Endodermal cell (in vitro differentiated cells): ENCODE results near the gene SNX19. TPM values are rescaled to one million over a fixed set of nuclear protein-coding genes. Genes with fewer than 3 reads are reported as not detected.
"Not testable (repeated sequence)": the region's sequence is repeated elsewhere in the genome, so short reads cannot be mapped to it uniquely, and the experiment has no call there.

Experiments used
- DNase-seq: peaks from one replicate; pipeline ENCODE4 v3.0.0-alpha.2; 2017
- H3K27ac ChIP-seq: 2 replicates; pipeline ENCODE4 v1.5.1; 2013; ENCODE audit warnings: mild to moderate bottlenecking, low read depth, low read length, moderate library complexity
- H3K27me3 ChIP-seq: 2 replicates; pipeline ENCODE4 v1.6.1; 2013; ENCODE audit warnings: mild to moderate bottlenecking, low read length, moderate library complexity; ENCODE audit not compliant: insufficient read depth, control insufficient read depth, poor library complexity, severe bottlenecking
- H3K36me3 ChIP-seq: 2 replicates; pipeline ENCODE4 v1.7.0; 2013; ENCODE audit warnings: mild to moderate bottlenecking, low read length, moderate library complexity; ENCODE audit not compliant: control insufficient read depth, insufficient read depth
- H3K4me1 ChIP-seq: one replicate; pipeline ENCODE4 v1.7.0; 2013; ENCODE audit warnings: low read length; ENCODE audit not compliant: control insufficient read depth, insufficient read depth
- H3K4me3 ChIP-seq: 2 replicates; pipeline ENCODE4 v1.5.1; 2013; ENCODE audit warnings: mild to moderate bottlenecking, low read length, moderate library complexity
- H3K9ac ChIP-seq: 2 replicates; pipeline ENCODE4 v1.6.1; 2013; ENCODE audit warnings: mild to moderate bottlenecking, low read length, moderate library complexity; ENCODE audit not compliant: poor library complexity, severe bottlenecking; ENCODE audit errors: extremely low read depth
- H3K9me3 ChIP-seq: 2 replicates; pipeline ENCODE4 v1.6.1; 2013; ENCODE audit warnings: mild to moderate bottlenecking, low read length, moderate library complexity; ENCODE audit not compliant: control insufficient read depth
- H3K27ac Mint-ChIP-seq: 2 replicates; pipeline ENCODE4 v1.8.0; 2020; ENCODE audit warnings: mixed read lengths
- H3K27me3 Mint-ChIP-seq: 2 replicates; pipeline ENCODE4 v1.8.0; 2021; ENCODE audit warnings: mild to moderate bottlenecking, mixed read lengths; ENCODE audit not compliant: insufficient read depth
- H3K36me3 Mint-ChIP-seq: 2 replicates; pipeline ENCODE4 v1.8.0; 2020; ENCODE audit warnings: low read depth, mixed read lengths
- H3K4me1 Mint-ChIP-seq: 2 replicates; pipeline ENCODE4 v1.8.0; 2020; ENCODE audit warnings: mixed read lengths
- H3K4me3 Mint-ChIP-seq: 2 replicates; pipeline ENCODE4 v1.8.0; 2020; ENCODE audit warnings: mild to moderate bottlenecking, moderate library complexity, mixed read lengths
- H3K9me3 Mint-ChIP-seq: 2 replicates; pipeline ENCODE4 v1.8.0; 2020; ENCODE audit warnings: mild to moderate bottlenecking, mixed read lengths
- WGBS, 2 experiments: methylation state at CpG; one replicate each; pipeline versions ENCODE4 v1.1.5 to v1.1.7; 2013; ENCODE audit warnings: missing lambda C conversion rate in 2 of 2, mixed read lengths in 1 of 2; ENCODE audit not compliant: insufficient coverage in 1 of 2, insufficient read length in 1 of 2; 5-methylcytosine and 5-hydroxymethylcytosine counted together
- total RNA-seq, 2 donors: library from RNA; stranded (reverse); fragmentation: NEBNext Ultra II Directional in 1 of 2; extraction: Animal tissue kit (Norgen Biotek cat#: 25700) in 1 of 2; gene quantifications; 2 replicates in 1 of 2; 3 replicates in 1 of 2; pipeline ENCODE4 v1.2.1, GENCODE V29; 2021
- TF ChIP-seq, protein P1 (sequence below): fragments of 200-600 bp; sonication (generic); conservative IDR thresholded peaks from 2 replicates; pipeline ENCODE4 v1.5.0; 2021; ENCODE audit warnings: antibody characterized with exemption, mild to moderate bottlenecking

SNX19 gene
- total RNA-seq, 2 donors from 2014 or later = 32.3 to 37.5 TPM

DNA sequence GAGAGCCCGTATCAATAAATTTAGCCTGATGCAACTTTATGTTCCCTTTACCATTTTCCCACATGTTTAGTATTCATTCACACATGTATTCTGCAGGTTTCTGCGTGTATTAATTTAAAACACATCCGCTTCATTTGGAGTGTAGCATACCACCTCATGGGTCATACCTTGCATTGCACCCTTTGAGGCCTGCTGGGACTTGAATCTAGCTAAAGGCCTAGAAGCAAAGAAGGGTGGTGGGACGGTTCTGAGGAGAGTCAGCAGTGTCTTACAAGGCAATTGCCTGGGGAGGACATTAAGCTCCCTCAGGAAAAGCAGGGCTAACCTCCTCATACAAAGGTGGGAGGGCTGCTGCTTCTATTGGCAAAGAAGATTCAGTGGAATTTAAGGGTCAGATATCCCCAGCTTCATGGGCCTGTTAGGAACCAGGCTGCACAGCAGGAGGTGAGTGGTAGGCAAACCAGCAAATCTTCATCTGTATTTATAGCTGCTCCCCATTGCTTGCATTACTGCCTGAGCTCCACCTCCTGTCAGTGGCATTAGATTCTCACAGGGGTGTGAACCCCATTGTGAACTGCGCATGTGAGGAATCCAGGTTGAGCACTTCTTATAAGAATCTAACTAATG lies 15.9 kb upstream of the SNX19 start:
- no peak overlapping the region for H3K4me3 Mint-ChIP-seq

GRCh38 chr11:130924750-130925149 lies 8.5 kb upstream of the SNX19 start:
- H3K4me3 Mint-ChIP-seq = no peak overlapping the region
- Histone ChIP-seq H3K9ac (no peak overlapping the region), H3K27me3 (no peaks in the 10 kb centered on the region), H3K4me1 (no peaks in the 10 kb centered on the region), H3K27ac (no peak overlapping the region), H3K9me3 (no peaks in the 10 kb centered on the region), H3K4me3 (no peak overlapping the region), H3K36me3 (no peaks in the 10 kb centered on the region)
- TF ChIP-seq, protein P1, sequence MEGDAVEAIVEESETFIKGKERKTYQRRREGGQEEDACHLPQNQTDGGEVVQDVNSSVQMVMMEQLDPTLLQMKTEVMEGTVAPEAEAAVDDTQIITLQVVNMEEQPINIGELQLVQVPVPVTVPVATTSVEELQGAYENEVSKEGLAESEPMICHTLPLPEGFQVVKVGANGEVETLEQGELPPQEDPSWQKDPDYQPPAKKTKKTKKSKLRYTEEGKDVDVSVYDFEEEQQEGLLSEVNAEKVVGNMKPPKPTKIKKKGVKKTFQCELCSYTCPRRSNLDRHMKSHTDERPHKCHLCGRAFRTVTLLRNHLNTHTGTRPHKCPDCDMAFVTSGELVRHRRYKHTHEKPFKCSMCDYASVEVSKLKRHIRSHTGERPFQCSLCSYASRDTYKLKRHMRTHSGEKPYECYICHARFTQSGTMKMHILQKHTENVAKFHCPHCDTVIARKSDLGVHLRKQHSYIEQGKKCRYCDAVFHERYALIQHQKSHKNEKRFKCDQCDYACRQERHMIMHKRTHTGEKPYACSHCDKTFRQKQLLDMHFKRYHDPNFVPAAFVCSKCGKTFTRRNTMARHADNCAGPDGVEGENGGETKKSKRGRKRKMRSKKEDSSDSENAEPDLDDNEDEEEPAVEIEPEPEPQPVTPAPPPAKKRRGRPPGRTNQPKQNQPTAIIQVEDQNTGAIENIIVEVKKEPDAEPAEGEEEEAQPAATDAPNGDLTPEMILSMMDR = no peak
- H3K27ac Mint-ChIP-seq = no peak overlapping the region
- H3K9me3 Mint-ChIP-seq = no peaks in the 10 kb centered on the region
- 82 to 89% methylated on average over 2 to 3 of the region's 3 CpGs for WGBS, 2 experiments
- H3K36me3 Mint-ChIP-seq = no peaks in the 10 kb centered on the region
- H3K4me1 Mint-ChIP-seq = no peaks in the 10 kb centered on the region
- H3K27me3 Mint-ChIP-seq = peaks cover 4% of the 10 kb centered on the region
- DNase-seq = no peak

More for the DNA sequence above, 15.9 kb upstream of the SNX19 start:
- Mint-ChIP-seq H3K36me3 (no peaks in the 10 kb centered on the region), H3K9me3 (no peaks in the 10 kb centered on the region), H3K4me1 (no peaks in the 10 kb centered on the region), H3K27ac (no peak overlapping the region), H3K27me3 (no peaks in the 10 kb centered on the region)
- Histone ChIP-seq H3K27ac (no peak overlapping the region), H3K9ac (no peak overlapping the region), H3K4me3 (no peak overlapping the region), H3K4me1 (no peaks in the 10 kb centered on the region), H3K27me3 (no peaks in the 10 kb centered on the region), H3K9me3 (no peaks in the 10 kb centered on the region), H3K36me3 (no peaks in the 10 kb centered on the region)
- 91 to 95% methylated on average over 4 to 5 of the region's 5 CpGs for WGBS, 2 experiments
- peak; percentile 53 for DNase-seq
- TF ChIP-seq, protein P1 = no peak

GRCh38 chr11:130920612-130921011 lies 4.3 kb upstream of the SNX19 start:
- not testable (repeated sequence) for H3K27ac ChIP-seq, H3K36me3 Mint-ChIP-seq, H3K4me1 Mint-ChIP-seq, H3K27ac Mint-ChIP-seq, H3K9ac ChIP-seq, H3K4me1 ChIP-seq, H3K9me3 Mint-ChIP-seq, H3K4me3 Mint-ChIP-seq, H3K4me3 ChIP-seq, H3K9me3 ChIP-seq, H3K36me3 ChIP-seq, DNase-seq
- H3K27me3 ChIP-seq = peaks cover 13% of the 10 kb centered on the region
- H3K27me3 Mint-ChIP-seq = peaks cover 23% of the 10 kb centered on the region
- 50 to 73% methylated on average over 4 to 5 of the region's 5 CpGs for WGBS, 2 experiments

GRCh38 chr11:130918081-130918480 lies 1.8 kb upstream of the SNX19 start:
- Histone ChIP-seq H3K4me3 (no peak overlapping the region), H3K4me1 (no peaks in the 10 kb centered on the region), H3K36me3 (peaks cover 21% of the 10 kb centered on the region), H3K27me3 (peaks cover 13% of the 10 kb centered on the region), H3K27ac (no peak overlapping the region), H3K9me3 (no peaks in the 10 kb centered on the region), H3K9ac (no peak overlapping the region)
- H3K27me3 Mint-ChIP-seq = peaks cover 23% of the 10 kb centered on the region
- peaks cover 2% of the 10 kb centered on the region for H3K4me1 Mint-ChIP-seq
- TF ChIP-seq, protein P1 = no peak
- H3K27ac Mint-ChIP-seq = no peak overlapping the region
- WGBS, 2 experiments = 89 to 96% methylated on average over 3 to 6 of the region's 6 CpGs
- no peak for DNase-seq
- no peak overlapping the region for H3K4me3 Mint-ChIP-seq
- H3K9me3 Mint-ChIP-seq = no peaks in the 10 kb centered on the region
- peaks cover 10% of the 10 kb centered on the region for H3K36me3 Mint-ChIP-seq
